Hepatocyte (in vitro differentiated cells): ENCODE data around the gene SYS1. TPM values are rescaled to one million over a fixed set of nuclear protein-coding genes. Genes with fewer than 3 reads are reported as not detected.

Source experiments
- DNase-seq: peaks from one replicate; pipeline ENCODE4 v3.0.0-alpha.2; 2016; ENCODE audit warnings: low spot score
- H2AFZ ChIP-seq: fragments of 200-600 bp; sonication (generic); 2 replicates; pipeline ENCODE4 v1.6.0; 2016; ENCODE audit warnings: antibody characterized with exemption, mild to moderate bottlenecking
- H3K27ac ChIP-seq: fragments of 200-600 bp; sonication (generic); 2 replicates; pipeline ENCODE4 v1.5.1; 2016; ENCODE audit warnings: mild to moderate bottlenecking
- H3K27me3 ChIP-seq: fragments of 200-600 bp; sonication (generic); 2 replicates; pipeline ENCODE4 v1.6.1; 2016
- H3K36me3 ChIP-seq: fragments of 200-600 bp; sonication (generic); replicated peaks from 2 replicates; pipeline ENCODE4 v1.5.1; 2016; ENCODE audit warnings: low read depth; ENCODE audit not compliant: insufficient read depth
- H3K4me1 ChIP-seq: fragments of 200-600 bp; sonication (generic); 2 replicates; pipeline ENCODE4 v1.5.1; 2016; ENCODE audit warnings: mild to moderate bottlenecking, moderate library complexity; ENCODE audit not compliant: insufficient read depth
- H3K4me2 ChIP-seq: fragments of 200-600 bp; sonication (generic); 2 replicates; pipeline ENCODE4 v1.6.0; 2016
- H3K4me3 ChIP-seq: fragments of 200-600 bp; sonication (generic); 2 replicates; pipeline ENCODE4 v1.5.1; 2016; ENCODE audit warnings: mild to moderate bottlenecking
- H3K79me2 ChIP-seq: fragments of 200-600 bp; sonication (generic); 2 replicates; pipeline ENCODE4 v1.6.0; 2017; ENCODE audit warnings: mild to moderate bottlenecking
- H3K9me2 ChIP-seq: fragments of 200-600 bp; sonication (generic); replicated peaks from 2 replicates; pipeline ENCODE4 v1.6.0; 2017; ENCODE audit warnings: mild to moderate bottlenecking; ENCODE audit not compliant: insufficient read depth
- H3K9me3 ChIP-seq: fragments of 200-600 bp; sonication (generic); 2 replicates; pipeline ENCODE4 v1.5.1; 2016; ENCODE audit warnings: low read depth, mild to moderate bottlenecking
- H4K20me1 ChIP-seq: fragments of 200-600 bp; sonication (generic); 2 replicates; pipeline ENCODE4 v1.6.0; 2016; ENCODE audit warnings: mild to moderate bottlenecking; ENCODE audit not compliant: insufficient read depth, poor library complexity, severe bottlenecking
- EZH2 ChIP-seq: fragments of 200-600 bp; sonication (generic); IDR thresholded peaks from 2 replicates; pipeline ENCODE4 v1.6.1; 2016; ENCODE audit warnings: antibody characterized with exemption, mild to moderate bottlenecking, borderline replicate concordance
- EZH2phosphoT487 ChIP-seq: fragments of 200-600 bp; sonication (generic); IDR thresholded peaks from one replicate; pipeline ENCODE4 v1.6.1; 2018; ENCODE audit warnings: antibody characterized with exemption, mild to moderate bottlenecking, low read depth, moderate library complexity; ENCODE audit not compliant: unreplicated experiment, severe bottlenecking
- WGBS: methylation state at CpG from one replicate; pipeline ENCODE4 v1.1.6; 2016; ENCODE audit warnings: low lambda C conversion rate; ENCODE audit errors: missing lambda C conversion rate; 5-methylcytosine and 5-hydroxymethylcytosine counted together
- polyA plus RNA-seq: library from polyadenylated mRNA; unstranded; fragments of >200 nt; fragmentation: Nextera tagmentation; extraction: Ambion mirVana; gene quantifications from 2 replicates; pipeline ENCODE4 v1.2.1, GENCODE V29; 2016
- total RNA-seq: library from RNA; depleted of rRNA; stranded (reverse); fragments of >200 nt; gene quantifications from 2 replicates; pipeline ENCODE4 v1.2.3, GENCODE V29; 2014
- TF ChIP-seq, protein P1 (sequence below): fragments of 200-600 bp; sonication (generic); IDR thresholded peaks from 2 replicates; pipeline ENCODE4 v1.5.1; 2016; ENCODE audit warnings: antibody characterized with exemption, mild to moderate bottlenecking; ENCODE audit not compliant: poor library complexity

SYS1 gene
- total and polyA plus RNA-seq, 2 experiments from 2014 or later, result 35.8 to 42.0 TPM

DNA sequence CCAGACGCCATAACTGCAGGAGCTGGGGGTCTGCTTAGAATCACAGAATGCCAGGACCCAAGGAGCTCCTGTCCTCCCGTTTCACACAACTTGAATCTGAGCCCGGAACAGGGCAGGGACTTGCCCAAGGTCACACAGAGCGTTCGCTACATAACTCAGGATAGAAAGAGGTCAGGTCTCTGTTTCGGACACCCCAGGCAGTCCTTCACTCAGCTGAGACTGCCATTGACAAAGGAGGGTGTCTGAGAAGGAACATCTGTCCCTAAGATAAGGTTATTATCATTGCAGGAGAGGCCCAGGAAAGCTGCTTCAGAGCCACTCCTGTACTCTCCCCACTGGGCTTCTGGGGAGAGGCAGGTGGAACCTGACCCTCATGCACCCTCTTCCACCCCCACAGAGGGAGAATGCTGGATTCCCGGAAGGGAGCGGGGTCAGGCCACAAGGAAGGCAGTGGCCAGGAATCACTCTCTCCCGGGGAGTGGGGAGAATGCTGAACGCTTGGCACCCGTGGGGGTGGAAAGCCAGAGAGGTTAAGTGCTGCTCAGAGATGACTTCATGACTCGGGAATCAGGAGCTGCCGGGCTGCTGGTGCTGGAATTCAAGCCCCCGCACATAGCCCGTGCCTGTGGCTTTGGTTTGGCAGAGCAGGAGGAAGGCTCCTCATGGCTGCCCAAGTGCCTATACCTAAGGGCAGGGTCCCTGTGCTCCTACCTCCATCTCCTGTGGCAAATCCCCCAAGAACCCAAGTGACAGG is 25.4 kb upstream of the SYS1 start:
- 24% methylated on average over 15 of the region's 15 CpGs for WGBS
- TF ChIP-seq, protein P1, sequence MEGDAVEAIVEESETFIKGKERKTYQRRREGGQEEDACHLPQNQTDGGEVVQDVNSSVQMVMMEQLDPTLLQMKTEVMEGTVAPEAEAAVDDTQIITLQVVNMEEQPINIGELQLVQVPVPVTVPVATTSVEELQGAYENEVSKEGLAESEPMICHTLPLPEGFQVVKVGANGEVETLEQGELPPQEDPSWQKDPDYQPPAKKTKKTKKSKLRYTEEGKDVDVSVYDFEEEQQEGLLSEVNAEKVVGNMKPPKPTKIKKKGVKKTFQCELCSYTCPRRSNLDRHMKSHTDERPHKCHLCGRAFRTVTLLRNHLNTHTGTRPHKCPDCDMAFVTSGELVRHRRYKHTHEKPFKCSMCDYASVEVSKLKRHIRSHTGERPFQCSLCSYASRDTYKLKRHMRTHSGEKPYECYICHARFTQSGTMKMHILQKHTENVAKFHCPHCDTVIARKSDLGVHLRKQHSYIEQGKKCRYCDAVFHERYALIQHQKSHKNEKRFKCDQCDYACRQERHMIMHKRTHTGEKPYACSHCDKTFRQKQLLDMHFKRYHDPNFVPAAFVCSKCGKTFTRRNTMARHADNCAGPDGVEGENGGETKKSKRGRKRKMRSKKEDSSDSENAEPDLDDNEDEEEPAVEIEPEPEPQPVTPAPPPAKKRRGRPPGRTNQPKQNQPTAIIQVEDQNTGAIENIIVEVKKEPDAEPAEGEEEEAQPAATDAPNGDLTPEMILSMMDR, result no peak
- TF ChIP-seq EZH2 (no peak), EZH2phosphoT487 (no peak)

DNA sequence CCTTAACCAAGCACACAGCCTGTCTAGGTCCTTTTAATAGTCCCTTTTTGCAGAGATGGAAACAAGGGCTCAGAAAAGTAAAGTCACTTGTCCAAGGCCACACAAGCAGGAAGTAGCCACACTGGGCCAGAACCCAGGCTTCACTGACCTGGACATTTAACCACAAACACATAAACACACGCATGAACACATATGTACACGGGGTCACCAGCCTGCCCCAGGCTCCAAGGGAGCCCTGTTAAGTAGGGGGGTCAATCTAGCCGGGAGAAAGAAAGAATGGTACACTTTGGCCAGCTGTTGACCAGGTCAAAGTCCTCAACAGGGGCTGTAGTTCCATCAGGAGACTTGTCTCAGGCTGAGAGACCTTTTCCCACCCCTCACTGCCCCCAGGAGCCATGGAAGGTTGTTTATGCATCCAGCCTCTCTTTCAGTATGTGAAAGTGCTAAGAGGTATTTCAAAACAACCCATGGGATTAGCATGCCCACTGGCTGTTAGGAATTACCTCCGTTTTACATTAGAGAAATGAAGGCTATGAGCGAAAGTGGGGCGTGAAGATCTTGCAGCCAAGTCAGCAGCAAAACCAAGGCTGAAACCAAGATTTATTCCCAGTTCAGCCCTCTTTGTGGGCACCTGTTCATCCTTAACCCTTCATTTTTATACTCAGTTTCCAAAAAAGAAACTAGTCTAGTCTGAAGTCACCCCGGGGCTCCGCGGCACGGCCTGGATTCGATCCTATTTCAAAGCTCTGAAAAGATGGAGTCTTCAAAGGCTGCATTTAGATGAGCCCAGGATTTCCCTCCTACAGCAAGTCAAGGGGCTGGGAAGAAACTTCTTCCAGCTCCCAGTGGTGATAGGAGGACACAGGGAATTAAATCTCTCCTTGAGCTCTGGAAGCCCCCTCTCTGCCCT is 24.6 kb upstream of the SYS1 start:
- Histone ChIP-seq H3K27ac (peak overlapping the region; percentile 96), H4K20me1 (peaks cover 5% of the 10 kb centered on the region), H2AFZ (no peak overlapping the region), H3K9me2 (no peaks in the 10 kb centered on the region), H3K79me2 (peaks cover 63% of the 10 kb centered on the region), H3K4me1 (peaks cover 67% of the 10 kb centered on the region), H3K27me3 (no peaks in the 10 kb centered on the region), H3K9me3 (no peaks in the 10 kb centered on the region), H3K4me3 (no peak overlapping the region), H3K4me2 (peak overlapping the region; percentile 87), H3K36me3 (no peaks in the 10 kb centered on the region)
- TF ChIP-seq EZH2phosphoT487, result no peak
- no peak for TF ChIP-seq EZH2
- TF ChIP-seq, protein P1, result no peak
- 71% methylated on average over 11 of the region's 11 CpGs for WGBS
- DNase-seq, result peak; percentile 28

More for the DNA sequence above, 25.4 kb upstream of the SYS1 start:
- H3K4me2 ChIP-seq, result peak overlapping the region; percentile 87
- DNase-seq, result peak; percentile 77
- no peaks in the 10 kb centered on the region for H3K27me3 ChIP-seq
- H3K36me3 ChIP-seq, result no peaks in the 10 kb centered on the region
- peaks cover 69% of the 10 kb centered on the region for H3K79me2 ChIP-seq
- H2AFZ ChIP-seq, result no peak overlapping the region
- no peaks in the 10 kb centered on the region for H3K9me3 ChIP-seq
- no peaks in the 10 kb centered on the region for H3K9me2 ChIP-seq
- no peak overlapping the region for H3K4me3 ChIP-seq
- peaks cover 5% of the 10 kb centered on the region for H4K20me1 ChIP-seq
- peak overlapping the region; percentile 96 for H3K27ac ChIP-seq
- peaks cover 59% of the 10 kb centered on the region for H3K4me1 ChIP-seq

DNA sequence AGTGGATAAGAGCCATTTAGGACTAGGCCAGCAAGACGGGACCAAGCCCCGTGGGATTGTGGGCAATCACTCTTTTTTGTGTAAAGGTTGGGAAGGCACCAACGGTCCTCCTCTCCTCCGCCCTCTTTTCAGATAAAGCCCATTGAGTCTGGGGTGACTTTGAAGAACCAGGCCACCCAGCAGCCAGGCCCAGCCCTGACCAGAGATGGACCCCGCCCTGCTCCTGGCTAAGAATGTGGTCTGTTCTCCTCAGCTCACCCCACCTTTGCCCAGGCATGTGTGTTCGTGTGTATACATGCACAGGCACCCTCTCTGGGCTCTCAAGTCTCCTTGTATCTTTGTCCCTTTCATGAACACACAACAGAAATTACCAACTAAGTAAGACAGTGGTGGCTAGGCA is 23.9 kb upstream of the SYS1 start:
- peaks cover 74% of the 10 kb centered on the region for H3K4me1 ChIP-seq

More for the DNA sequence above, 23.9 kb upstream of the SYS1 start:
- DNase-seq, result peak; percentile 36
- Histone ChIP-seq H4K20me1 (peaks cover 5% of the 10 kb centered on the region), H3K79me2 (peaks cover 59% of the 10 kb centered on the region), H3K4me2 (peak overlapping the region; percentile 87), H3K27ac (peak overlapping the region; percentile 96), H3K9me2 (no peaks in the 10 kb centered on the region), H3K4me3 (no peak overlapping the region), H2AFZ (no peak overlapping the region), H3K9me3 (no peaks in the 10 kb centered on the region), H3K27me3 (no peaks in the 10 kb centered on the region), H3K36me3 (no peaks in the 10 kb centered on the region)
- WGBS, result 68% methylated on average over 6 of the region's 6 CpGs
- TF ChIP-seq EZH2phosphoT487, result no peak
- TF ChIP-seq EZH2, result no peak
